GM18526 (cell line): ENCODE results near the gene WASF2.

Experiments
- POLR2A ChIP-seq: IDR thresholded peaks from 3 replicates; pipeline ENCODE4 v1.6.1; 2011; ENCODE audit not compliant: insufficient read length; ENCODE audit errors: extremely low read depth

The WASF2 gene

DNA sequence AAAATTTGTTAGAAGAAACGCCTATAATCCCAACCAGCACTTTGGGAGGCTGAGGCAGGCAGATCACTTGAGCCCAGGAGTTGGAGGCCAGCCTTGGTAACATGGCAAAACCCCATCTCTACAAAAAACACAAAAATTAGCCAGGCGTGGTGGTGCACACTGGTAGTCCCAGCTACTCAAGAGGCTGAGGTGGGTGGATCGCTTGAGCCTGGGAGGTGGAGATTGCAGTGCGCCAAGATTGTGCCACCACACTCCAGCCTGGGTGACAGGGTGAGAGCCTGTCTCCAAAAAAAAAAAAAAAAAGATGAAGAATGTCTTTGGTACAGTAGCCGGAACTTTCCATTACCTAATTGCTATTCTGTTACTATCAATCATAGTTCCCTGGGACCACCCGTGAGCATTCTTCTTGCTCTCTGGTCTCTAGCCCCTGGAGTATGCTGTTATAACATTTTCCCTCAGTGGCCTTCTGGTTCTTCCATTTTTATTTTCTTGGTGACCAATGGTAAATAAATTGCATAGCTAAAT, 43.4 kb downstream of the WASF2 start:
- TF ChIP-seq POLR2A: no peak

DNA sequence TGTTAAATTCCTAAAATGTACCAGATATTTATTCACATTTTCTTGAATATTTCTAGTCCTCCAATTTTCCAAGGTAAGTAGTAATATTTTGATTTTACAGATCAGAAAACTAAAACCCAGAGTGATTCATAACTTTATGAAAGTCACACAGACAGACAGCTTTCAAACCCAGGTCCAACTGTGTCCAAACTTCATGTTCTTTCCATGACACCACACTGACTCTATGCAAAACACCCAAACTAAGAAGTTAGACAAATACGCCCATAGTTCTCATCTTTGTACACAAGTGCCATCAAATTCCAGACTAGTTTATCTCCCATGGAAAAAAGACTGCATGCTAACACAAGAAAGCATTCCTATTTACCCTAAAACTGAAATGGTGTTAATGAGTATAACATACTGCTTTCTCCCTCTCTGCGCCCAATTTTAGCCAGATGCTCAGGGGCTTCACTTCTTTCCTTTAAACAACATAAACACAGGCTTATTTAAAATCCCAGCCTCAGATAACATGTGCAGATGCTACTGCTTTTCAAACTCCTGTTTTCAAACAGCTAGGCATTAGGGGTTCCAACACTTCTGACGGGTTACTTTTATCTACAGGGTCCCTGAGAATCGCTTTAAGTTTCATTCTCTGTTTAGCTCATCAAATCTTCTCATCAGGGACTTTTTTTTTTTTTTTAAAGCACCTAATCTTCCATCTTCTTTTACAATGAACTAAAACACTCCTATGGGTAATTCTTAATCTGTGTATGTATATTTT, 44.6 kb downstream of the WASF2 start:
- no peak for TF ChIP-seq POLR2A

DNA sequence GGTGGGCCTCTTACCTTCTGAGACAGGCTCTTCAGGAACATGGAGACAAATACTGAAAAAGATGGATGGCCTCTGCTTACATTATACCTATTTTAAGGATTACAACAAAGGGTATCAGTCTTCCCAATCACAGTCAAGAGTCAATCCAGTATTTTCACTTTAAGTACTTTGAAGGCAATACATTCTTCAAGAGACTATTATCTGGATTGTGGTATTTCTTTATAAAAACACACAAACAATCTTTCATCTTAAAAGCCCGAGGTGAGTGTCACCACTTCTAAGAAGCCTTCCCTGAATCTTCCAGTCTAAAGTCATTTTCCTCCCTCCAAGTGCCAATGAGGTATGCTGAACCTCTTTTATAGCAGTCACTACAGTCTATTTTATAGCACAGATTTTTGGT, 45.3 kb downstream of the WASF2 start:
- no peak for TF ChIP-seq POLR2A

DNA sequence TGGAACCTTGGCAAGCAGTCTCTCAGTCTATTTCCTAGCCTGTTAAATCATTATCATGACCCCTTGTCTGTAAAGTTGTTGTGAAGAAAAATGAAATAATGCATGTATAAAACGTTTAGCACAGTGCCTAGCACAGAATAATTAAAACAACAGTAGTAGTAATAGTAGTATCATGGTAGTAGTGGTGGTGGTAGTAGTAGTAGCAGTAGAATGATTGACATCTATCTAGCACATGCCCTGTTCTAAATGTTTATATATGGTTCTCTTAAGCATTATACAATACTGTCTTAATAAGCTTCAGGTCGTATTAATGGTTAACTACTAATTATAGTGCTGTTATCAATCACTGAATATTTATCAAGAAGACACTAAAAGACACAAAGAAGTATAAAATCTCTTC, 50.8 kb downstream of the WASF2 start:
- TF ChIP-seq POLR2A: no peak

DNA sequence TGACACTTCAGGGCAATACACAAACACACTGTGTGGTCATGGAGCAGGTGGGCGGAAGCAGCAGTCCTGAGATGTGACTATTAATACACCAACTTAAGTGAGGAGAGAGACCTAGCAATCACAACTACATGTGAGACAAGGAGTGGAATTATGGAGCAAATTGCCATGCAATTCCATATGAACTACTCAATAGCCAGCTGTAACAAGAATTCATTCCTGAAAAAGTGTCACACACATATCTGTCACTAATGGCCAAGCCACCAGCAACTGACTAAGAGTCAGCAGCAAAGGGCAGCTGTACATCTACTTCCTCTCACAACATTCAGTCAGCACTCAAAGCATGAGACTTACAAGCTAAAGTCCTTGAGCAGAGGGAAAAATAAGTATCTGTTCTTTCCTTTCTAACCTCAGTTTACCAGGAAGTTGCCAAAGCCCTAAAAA, 51.3 kb downstream of the WASF2 start:
- TF ChIP-seq POLR2A: no peak

DNA sequence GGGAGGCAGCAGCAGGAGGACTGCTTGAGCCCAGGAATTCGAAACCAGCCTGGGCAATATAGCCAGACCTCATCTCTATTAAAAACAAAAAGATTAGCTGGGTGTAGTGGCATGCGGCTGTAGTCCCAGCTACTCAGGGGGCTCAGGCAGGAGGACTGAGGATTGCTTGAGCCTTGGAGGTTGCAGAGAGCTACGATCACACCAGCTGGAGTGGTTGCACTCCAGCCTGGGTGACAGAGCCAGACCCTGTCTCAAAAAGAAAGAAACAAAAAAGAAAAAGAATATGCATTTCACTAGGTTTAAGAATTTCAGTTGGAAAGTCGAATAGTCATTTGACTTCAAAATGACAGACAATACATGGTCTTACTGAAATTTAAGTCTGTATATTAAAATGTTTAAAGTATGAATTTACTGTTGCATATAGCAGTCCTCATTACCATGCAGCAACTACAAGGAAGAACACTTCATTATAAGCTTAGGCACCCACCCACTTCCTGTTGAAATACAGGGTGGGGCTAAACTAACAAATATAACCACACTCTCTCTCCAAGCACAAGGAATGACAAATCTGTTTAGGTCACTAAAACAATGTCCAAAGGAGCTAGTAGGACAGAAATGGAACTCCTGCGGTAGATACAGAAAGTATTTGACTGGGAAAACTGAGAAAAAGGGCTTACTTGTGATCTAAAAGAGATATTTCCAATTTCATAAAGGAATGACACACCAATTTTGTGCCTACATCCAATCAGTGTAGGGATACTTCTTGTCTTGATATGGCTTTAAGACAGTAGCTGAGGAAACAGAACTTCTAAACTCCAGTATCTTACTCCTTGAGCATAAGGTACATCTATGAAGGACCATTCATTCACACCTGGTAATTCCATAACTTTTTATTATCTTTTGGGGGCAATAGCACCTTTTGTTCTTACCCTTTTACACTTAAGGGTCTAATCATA, 53.5 kb downstream of the WASF2 start:
- TF ChIP-seq POLR2A: no peak

DNA sequence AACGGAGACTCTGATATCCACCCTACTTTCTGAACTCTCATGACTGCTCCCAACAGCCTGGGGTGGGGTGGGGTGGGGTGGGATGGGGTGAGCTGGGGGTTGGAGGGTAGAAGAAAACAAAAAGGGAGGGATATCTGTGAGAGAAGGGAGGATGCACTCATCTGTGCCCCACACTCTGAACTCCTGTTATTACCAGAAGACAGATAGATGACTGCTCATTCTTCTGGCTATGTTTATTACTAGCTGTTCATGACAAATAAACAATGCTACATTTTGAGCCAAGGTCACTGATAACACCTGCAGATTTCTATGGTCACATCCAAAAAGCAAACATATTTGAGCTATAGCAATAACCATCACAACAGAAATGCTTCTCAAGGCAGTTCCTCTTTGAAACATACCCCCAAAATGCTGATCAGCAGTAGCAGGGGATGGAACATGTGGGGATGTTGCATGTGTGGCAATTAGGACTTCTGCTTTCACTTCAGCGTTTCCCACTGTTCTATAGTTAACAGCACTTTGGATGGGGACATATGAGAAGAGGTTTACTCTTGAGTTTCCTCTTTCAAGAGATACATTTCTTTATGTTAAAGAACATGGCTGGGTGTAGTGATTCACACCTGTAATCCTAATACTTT, 54.3 kb downstream of the WASF2 start:
- no peak for TF ChIP-seq POLR2A

DNA sequence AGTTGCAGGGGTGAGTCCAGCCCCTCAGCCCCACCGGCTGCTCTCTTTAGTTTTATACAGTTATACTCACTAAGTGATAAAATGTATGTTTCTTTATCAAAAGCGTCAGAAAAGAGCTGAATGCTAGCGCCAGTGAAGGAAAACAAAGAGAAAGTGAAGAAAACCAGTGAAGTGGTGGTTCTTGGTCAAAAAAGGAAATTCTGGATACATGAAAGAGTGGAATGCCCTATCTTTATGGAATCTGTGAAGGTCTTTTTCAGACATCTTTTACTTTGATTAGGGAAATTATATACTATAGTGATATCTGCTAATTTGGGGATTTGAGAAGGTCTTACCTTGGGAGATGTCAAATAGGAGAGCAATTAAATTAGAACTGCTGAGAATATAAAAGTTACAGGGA, 56.3 kb downstream of the WASF2 start:
- TF ChIP-seq POLR2A: no peak

DNA sequence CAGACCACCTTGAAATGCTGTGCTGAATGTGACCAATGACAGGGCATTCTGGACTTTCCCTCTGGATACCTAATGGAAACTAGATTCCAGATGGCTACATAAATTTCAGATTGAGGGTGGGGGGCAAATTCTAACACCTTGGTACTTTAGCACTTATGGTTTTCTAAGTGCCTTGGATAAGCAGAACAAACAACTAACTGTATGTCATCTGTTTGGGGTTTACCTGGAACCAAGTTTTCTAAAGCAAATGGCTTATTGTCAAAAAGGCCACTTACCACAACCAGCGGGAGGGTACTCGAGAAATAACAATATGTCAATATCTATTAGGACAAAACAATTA, 58.4 kb downstream of the WASF2 start:
- TF ChIP-seq POLR2A: no peak

DNA sequence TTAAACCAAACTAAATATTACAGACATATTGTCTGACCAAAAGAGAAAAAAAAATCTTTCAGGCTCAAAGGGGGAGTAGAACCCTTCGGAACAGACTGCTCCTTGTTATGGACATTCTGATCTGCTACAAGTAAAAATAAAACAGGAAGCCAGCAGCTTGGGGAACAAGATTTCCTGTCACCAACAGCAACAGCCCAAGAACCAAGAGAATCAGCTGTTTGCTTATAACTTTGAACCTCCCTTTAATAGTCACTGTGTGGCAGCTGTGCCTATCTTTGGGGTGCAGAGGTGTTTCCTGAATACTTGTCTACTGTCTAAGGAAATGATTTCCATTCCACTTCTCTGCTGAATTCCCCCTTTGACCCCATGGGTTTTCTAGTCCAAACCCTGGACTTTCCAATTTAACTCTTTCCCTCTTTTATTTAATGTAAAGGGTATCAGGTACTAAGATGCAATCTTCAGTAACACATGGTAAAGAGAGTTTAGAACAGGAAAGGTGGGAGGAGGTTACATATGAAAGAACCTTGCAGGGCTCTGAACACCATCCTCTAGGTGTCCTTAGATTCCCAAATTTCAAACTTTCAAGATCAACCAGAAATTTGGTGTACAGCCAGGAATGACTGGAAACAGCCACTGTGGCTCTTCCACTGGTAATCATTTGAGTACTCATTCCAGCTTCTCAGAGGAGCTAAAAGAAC, 58.9 kb downstream of the WASF2 start:
- TF ChIP-seq POLR2A: no peak

DNA sequence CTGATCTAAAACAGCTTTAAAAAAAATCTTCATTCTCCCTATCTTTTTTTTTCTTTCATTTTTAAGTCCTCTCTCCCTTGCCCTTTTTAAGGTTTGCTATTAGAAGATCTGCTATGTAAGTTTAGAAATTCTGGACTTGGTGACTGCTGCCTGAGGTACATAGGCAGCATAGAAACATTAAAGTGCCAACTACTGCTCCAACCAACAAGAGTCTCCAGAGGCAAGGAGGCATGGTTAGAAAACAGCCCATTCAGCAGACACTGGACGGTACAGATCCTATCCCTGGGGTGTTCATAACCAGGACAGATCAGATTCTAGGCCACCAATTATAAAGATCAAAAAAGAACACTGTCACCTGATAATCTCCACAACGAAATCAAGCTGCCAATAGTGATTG, 60.9 kb downstream of the WASF2 start:
- no peak for TF ChIP-seq POLR2A

DNA sequence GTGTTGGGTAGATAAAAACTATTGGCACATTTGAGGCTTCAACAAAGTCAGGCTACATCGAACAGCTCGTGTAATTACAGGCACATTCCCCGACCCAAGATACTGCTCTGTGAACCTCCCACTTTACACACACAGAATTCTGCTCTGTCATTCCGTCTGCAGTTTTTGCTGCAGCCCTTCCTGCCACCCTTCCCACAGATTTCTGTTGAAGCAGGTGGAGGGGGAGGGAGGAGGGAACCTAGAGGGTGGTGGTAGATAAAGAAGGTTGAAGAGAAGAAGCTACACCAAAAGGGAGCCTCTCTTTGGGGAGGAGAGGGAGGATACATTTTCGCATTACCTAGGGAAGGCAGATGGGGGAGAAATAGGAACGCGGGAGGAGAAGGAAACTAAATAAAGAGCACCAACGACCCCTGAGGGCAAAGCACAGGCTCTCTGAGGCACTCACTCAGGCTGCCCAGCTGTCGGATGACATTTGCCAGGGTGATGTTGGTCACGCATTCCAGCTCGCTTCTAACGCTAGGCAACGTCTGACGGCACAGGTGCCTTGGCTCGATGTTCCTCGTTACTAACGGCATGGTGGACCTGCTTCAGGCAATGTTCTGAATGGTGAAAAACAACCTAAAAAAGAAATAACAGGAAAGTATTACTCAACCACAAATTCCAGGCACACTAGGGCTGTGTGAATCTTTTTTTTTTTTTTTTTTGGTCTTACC, 61.5 kb downstream of the WASF2 start:
- no peak for TF ChIP-seq POLR2A

DNA sequence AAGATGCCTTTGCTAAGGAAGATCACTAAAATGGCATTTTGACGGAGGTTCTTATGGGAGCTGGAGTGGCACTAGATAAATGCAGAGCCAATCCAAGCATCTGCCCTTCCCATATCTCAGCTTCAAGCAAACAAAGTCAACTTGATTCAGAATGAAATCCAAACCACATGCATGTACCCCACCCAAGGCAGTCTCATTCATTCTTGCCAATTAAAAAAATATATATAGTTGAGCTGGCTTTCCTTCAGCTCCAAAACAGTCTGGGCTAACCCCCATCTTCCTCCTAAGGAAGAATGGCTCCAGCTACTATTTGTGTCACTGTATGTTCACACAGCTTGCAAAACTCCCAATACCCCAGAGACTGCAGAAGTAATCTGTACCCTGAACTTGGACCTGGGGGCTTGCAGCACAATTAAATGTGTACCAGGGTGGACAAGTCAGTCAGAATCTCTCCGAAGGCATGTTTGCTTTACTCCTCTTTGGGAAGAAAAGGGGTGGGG, 62.1 kb downstream of the WASF2 start:
- TF ChIP-seq POLR2A: no peak

DNA sequence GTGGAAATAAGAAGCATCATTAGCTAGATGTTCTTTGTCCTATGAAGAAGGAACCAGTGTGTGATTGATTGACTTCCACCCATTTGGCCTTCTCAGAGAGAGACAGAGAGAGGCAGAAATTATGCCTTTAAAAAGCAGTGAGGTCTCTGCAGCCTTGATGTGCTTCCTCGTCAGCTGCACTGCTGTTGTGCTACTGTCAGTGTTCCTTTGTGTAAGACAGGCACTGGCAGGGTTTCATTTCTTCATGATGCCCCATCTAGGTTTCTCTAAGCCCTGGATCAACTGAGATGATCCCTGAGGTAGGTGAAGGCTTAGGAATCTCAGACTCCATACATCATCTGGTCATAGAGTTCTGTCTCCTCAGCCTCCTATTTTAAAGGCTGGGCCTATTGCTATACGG, 62.6 kb downstream of the WASF2 start:
- TF ChIP-seq POLR2A: no peak
